Mesothelial cell of epicardium (in vitro differentiated cells): Measurements from ENCODE around the gene ITGAE. TPM values are rescaled to one million over a fixed set of nuclear protein-coding genes. Genes with fewer than 3 reads are reported as not detected.

Source experiments
- DNase-seq, 2 experiments: peaks; one replicate each; pipeline ENCODE4 v3.0.0; 2021; ENCODE audit warnings: low spot score in 2 of 2; ENCODE audit not compliant: unreplicated experiment in 2 of 2
- H3K27ac Mint-ChIP-seq: 2 replicates; pipeline ENCODE4 v1.8.0; 2021; ENCODE audit warnings: mixed read lengths
- H3K27me3 Mint-ChIP-seq: 2 replicates; pipeline ENCODE4 v1.8.0; 2021; ENCODE audit warnings: low read depth, mixed read lengths
- H3K36me3 Mint-ChIP-seq: 2 replicates; pipeline ENCODE4 v1.8.0; 2021; ENCODE audit warnings: mixed read lengths
- H3K4me1 Mint-ChIP-seq: 2 replicates; pipeline ENCODE4 v1.8.0; 2021; ENCODE audit warnings: mixed read lengths
- H3K4me3 Mint-ChIP-seq: 2 replicates; pipeline ENCODE4 v1.8.0; 2021; ENCODE audit warnings: mild to moderate bottlenecking, moderate library complexity, mixed read lengths
- H3K9me3 Mint-ChIP-seq: 2 replicates; pipeline ENCODE4 v1.8.0; 2021; ENCODE audit warnings: mixed read lengths
- total RNA-seq: library from RNA; stranded (reverse); gene quantifications from 3 replicates; pipeline ENCODE4 v1.2.1, GENCODE V29; 2021
- TF ChIP-seq, protein P1 (sequence below): fragments of 200-600 bp; sonication (generic); IDR thresholded peaks from one replicate; pipeline ENCODE4 v1.5.0; 2021; ENCODE audit warnings: antibody characterized with exemption; ENCODE audit not compliant: unreplicated experiment

The ITGAE gene
- total RNA-seq, 1 donor from 2014 or later: 20.4 TPM

DNA sequence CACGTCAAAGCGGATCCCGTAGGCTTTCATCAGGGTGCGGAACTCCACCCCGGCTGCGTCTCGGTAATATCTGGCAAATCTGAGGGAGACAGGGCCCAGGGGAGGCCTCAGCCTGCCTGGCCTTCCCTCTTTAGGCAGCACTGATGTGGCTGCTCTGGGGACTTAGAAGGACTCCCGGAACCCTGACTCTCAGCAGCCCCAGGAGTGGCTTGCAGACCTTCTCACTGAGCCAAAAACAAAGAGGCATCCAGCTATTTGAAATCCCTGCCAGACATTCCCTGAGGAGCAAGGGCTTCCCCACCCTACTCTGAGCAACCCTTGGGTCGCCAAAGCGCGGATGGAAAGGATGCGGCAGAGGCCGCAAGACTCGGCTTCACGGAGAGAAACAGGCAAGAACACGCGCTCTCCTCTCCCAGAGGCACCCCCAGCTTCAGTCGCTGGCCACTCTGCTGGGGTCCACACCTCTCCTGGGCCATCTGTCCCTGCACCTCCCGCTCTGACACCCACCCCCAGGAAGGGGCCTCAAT, 112.9 kb downstream of the ITGAE start:
- Mint-ChIP-seq H3K27ac (no peak overlapping the region), H3K36me3 (no peaks in the 10 kb centered on the region), H3K4me3 (no peak overlapping the region), H3K27me3 (peaks cover 22% of the 10 kb centered on the region), H3K9me3 (no peaks in the 10 kb centered on the region), H3K4me1 (no peaks in the 10 kb centered on the region)
- TF ChIP-seq, protein P1, sequence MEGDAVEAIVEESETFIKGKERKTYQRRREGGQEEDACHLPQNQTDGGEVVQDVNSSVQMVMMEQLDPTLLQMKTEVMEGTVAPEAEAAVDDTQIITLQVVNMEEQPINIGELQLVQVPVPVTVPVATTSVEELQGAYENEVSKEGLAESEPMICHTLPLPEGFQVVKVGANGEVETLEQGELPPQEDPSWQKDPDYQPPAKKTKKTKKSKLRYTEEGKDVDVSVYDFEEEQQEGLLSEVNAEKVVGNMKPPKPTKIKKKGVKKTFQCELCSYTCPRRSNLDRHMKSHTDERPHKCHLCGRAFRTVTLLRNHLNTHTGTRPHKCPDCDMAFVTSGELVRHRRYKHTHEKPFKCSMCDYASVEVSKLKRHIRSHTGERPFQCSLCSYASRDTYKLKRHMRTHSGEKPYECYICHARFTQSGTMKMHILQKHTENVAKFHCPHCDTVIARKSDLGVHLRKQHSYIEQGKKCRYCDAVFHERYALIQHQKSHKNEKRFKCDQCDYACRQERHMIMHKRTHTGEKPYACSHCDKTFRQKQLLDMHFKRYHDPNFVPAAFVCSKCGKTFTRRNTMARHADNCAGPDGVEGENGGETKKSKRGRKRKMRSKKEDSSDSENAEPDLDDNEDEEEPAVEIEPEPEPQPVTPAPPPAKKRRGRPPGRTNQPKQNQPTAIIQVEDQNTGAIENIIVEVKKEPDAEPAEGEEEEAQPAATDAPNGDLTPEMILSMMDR: no peak
- DNase-seq: no peak

DNA sequence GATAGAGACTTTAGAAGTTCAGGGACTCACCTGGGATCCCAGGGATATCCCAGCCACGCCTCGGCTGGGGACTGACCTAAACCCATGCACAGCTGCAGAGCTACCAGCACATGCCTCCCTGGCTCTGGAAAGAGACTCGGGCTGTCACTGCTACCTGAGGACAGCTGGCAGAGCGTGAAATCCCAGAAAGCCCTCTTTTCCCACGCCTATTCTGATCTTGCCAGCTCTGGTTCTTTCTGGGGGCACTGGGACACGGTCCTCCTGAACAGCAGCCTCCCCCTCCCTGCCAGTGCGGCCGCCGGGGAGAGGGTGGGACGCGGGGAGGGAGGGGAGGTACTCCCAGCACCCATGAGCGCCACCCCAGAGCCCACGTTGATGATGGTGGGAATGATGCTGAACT, 115.8 kb downstream of the ITGAE start:
- no peaks in the 10 kb centered on the region for H3K36me3 Mint-ChIP-seq
- H3K9me3 Mint-ChIP-seq: no peaks in the 10 kb centered on the region
- H3K27me3 Mint-ChIP-seq: peaks cover 25% of the 10 kb centered on the region
- no peak overlapping the region for H3K4me3 Mint-ChIP-seq
- TF ChIP-seq, protein P1: no peak
- H3K4me1 Mint-ChIP-seq: no peaks in the 10 kb centered on the region
- DNase-seq: no peak
- no peak overlapping the region for H3K27ac Mint-ChIP-seq

DNA sequence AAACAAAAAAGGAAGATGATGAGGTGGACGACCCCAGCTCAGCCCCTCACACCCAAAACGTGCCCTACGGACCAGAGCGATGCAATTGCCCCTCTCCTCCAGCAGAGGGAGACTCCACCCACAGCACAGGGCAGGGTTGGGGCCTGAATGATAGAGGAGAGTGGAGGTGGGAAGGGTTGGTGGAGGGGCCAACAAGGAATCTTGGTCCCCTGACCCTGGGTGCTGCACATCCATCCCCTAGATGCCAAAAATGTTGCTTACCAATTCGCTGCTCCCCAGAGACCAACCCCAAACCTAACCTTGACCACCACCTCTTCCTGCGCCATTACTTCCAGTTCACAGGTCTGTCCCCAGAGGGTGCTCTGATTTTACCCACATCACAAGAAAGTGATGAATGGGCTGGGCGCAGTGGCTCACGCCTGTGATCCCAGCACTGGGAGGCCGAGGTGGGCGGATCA, 117.9 kb downstream of the ITGAE start:
- peaks cover 28% of the 10 kb centered on the region for H3K27me3 Mint-ChIP-seq
- H3K36me3 Mint-ChIP-seq: no peaks in the 10 kb centered on the region
- no peak overlapping the region for H3K4me3 Mint-ChIP-seq
- no peak overlapping the region for H3K27ac Mint-ChIP-seq
- no peak for DNase-seq
- H3K4me1 Mint-ChIP-seq: no peaks in the 10 kb centered on the region
- TF ChIP-seq, protein P1: peak; percentile 60
- no peaks in the 10 kb centered on the region for H3K9me3 Mint-ChIP-seq

- H3K36me3 Mint-ChIP-seq: no peaks in the 10 kb centered on the region
- no peaks in the 10 kb centered on the region for H3K4me1 Mint-ChIP-seq
- H3K27me3 Mint-ChIP-seq: peaks cover 35% of the 10 kb centered on the region
- DNase-seq: no peak
- no peak overlapping the region for H3K27ac Mint-ChIP-seq
- H3K4me3 Mint-ChIP-seq: no peak overlapping the region
- H3K9me3 Mint-ChIP-seq: no peaks in the 10 kb centered on the region
- TF ChIP-seq, protein P1: no peak
These were observed 119.0 kb downstream of the ITGAE start for GRCh38 chr17:3682033-3682432.

GRCh38 chr17:3681565-3681964, 119.4 kb downstream of the ITGAE start:
- no peaks in the 10 kb centered on the region for H3K36me3 Mint-ChIP-seq
- no peak overlapping the region for H3K4me3 Mint-ChIP-seq
- H3K27ac Mint-ChIP-seq: no peak overlapping the region
- TF ChIP-seq, protein P1: no peak
- no peaks in the 10 kb centered on the region for H3K9me3 Mint-ChIP-seq
- no peak for DNase-seq
- H3K27me3 Mint-ChIP-seq: peaks cover 35% of the 10 kb centered on the region
- H3K4me1 Mint-ChIP-seq: no peaks in the 10 kb centered on the region

DNA sequence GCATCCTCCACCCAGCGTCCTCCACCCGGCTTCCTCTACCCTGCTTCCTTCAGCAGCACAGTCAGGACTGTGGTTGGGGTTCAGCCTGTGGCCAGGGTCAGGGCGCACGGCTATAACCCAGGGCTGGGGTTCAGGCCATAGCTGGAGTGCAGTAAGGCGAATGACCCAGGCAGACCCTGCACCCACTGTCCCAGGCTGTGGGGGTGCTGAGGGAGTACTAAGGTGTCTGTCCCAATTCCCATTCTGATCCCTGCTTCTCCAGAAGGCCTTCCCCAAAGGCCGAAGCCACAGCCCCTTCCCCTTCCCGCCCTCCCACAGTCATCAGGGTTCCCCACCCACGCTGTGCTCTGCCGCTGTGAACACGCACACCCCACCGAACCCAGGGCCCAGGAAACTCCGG, 119.9 kb downstream of the ITGAE start:
- Mint-ChIP-seq H3K27me3 (peaks cover 35% of the 10 kb centered on the region), H3K9me3 (no peaks in the 10 kb centered on the region), H3K36me3 (no peaks in the 10 kb centered on the region), H3K4me1 (no peaks in the 10 kb centered on the region), H3K4me3 (no peak overlapping the region), H3K27ac (no peak overlapping the region)
- no peak for DNase-seq
- TF ChIP-seq, protein P1: no peak
